H9 (cell line): ENCODE measurements around the gene STX3. TPM values are rescaled to one million over a fixed set of nuclear protein-coding genes. Genes with fewer than 3 reads are reported as not detected.

Experiments used
- DNase-seq: peaks from one replicate; pipeline ENCODE4 v3.0.0-alpha.2; 2017
- H2AFZ ChIP-seq: one replicate; pipeline ENCODE4 v1.6.1; 2013; ENCODE audit warnings: mild to moderate bottlenecking, low read length, control low read depth, moderate library complexity
- H2AK5ac ChIP-seq: 2 replicates; pipeline ENCODE4 v1.6.1; 2013; ENCODE audit warnings: low read length, control low read depth, mixed read lengths; ENCODE audit not compliant: insufficient read length
- H2BK120ac ChIP-seq: one replicate; pipeline ENCODE4 v1.6.1; 2013; ENCODE audit warnings: low read depth, mild to moderate bottlenecking, low read length, control low read depth, inconsistent platforms; ENCODE audit not compliant: poor library complexity, severe bottlenecking
- H2BK12ac ChIP-seq: 2 replicates; pipeline ENCODE4 v1.6.1; 2013; ENCODE audit warnings: low read length, control low read depth, mixed read lengths, low read depth; ENCODE audit not compliant: insufficient read length
- H2BK15ac ChIP-seq: 2 replicates; pipeline ENCODE4 v1.6.1; 2013; ENCODE audit warnings: low read depth, low read length, control low read depth
- H2BK20ac ChIP-seq: one replicate; pipeline ENCODE4 v1.6.1; 2013; ENCODE audit warnings: low read depth, mild to moderate bottlenecking, low read length, control low read depth, inconsistent platforms; ENCODE audit not compliant: poor library complexity, severe bottlenecking
- H2BK5ac ChIP-seq: 2 replicates; pipeline ENCODE4 v1.6.1; 2013; ENCODE audit warnings: low read length, control low read depth, mixed read lengths; ENCODE audit not compliant: insufficient read length
- H3K14ac ChIP-seq: 2 replicates; pipeline ENCODE4 v1.6.1; 2013; ENCODE audit warnings: low read length, control low read depth; ENCODE audit not compliant: insufficient read depth
- H3K18ac ChIP-seq: 2 replicates; pipeline ENCODE4 v1.6.1; 2013; ENCODE audit warnings: low read depth, mild to moderate bottlenecking, mixed read lengths, low read length, control low read depth; ENCODE audit not compliant: insufficient read length
- H3K23ac ChIP-seq: 2 replicates; pipeline ENCODE4 v1.6.1; 2013; ENCODE audit warnings: low read length, control low read depth, mixed read lengths, low read depth; ENCODE audit not compliant: insufficient read length
- H3K23me2 ChIP-seq: 2 replicates; pipeline ENCODE4 v1.6.1; 2013; ENCODE audit warnings: low read depth, mild to moderate bottlenecking, mixed read lengths, low read length, control low read depth; ENCODE audit not compliant: insufficient read length, poor library complexity, severe bottlenecking
- H3K27ac ChIP-seq: 2 replicates; pipeline ENCODE4 v1.5.1; 2013; ENCODE audit warnings: low read length, control low read depth, mixed read lengths, low read depth; ENCODE audit not compliant: insufficient read length
- H3K27me3 ChIP-seq: 2 replicates; pipeline ENCODE4 v1.6.1; 2013; ENCODE audit warnings: low read length, control low read depth, inconsistent platforms; ENCODE audit not compliant: insufficient read depth
- H3K4ac ChIP-seq: 2 replicates; pipeline ENCODE4 v1.6.1; 2013; ENCODE audit warnings: low read depth, mild to moderate bottlenecking, control low read depth, inconsistent platforms, low read length, moderate library complexity
- H3K4me1 ChIP-seq: 2 replicates; pipeline ENCODE4 v1.6.1; 2013; ENCODE audit warnings: low read length, control low read depth, inconsistent platforms; ENCODE audit not compliant: insufficient read depth
- H3K4me2 ChIP-seq: 2 replicates; pipeline ENCODE4 v1.6.1; 2013; ENCODE audit warnings: low read length, control low read depth, mixed read lengths; ENCODE audit not compliant: insufficient read length, insufficient read depth
- H3K56ac ChIP-seq: 2 replicates; pipeline ENCODE4 v1.6.1; 2013; ENCODE audit warnings: low read depth, mild to moderate bottlenecking, mixed read lengths, low read length, control low read depth; ENCODE audit not compliant: insufficient read length
- H3K79me1 ChIP-seq: 2 replicates; pipeline ENCODE4 v1.6.1; 2013; ENCODE audit warnings: low read depth, mild to moderate bottlenecking, moderate library complexity, low read length, control low read depth, inconsistent platforms; ENCODE audit not compliant: insufficient read depth, poor library complexity, severe bottlenecking
- H3K79me2 ChIP-seq: 2 replicates; pipeline ENCODE4 v1.6.1; 2013; ENCODE audit warnings: low read length, control low read depth, inconsistent platforms; ENCODE audit not compliant: insufficient read depth
- H3K9ac ChIP-seq: 2 replicates; pipeline ENCODE4 v1.6.1; 2013; ENCODE audit warnings: low read length, control low read depth, mixed read lengths; ENCODE audit not compliant: insufficient read length; ENCODE audit errors: extremely low read depth
- H3K9me3 ChIP-seq: one replicate; pipeline ENCODE4 v1.6.1; 2013; ENCODE audit warnings: low read depth, low read length, inconsistent platforms; ENCODE audit not compliant: control insufficient read depth
- H3T11ph ChIP-seq: one replicate; pipeline ENCODE4 v1.6.1; 2013; ENCODE audit warnings: mild to moderate bottlenecking, low read length, control low read depth, inconsistent platforms
- H4K20me1 ChIP-seq: one replicate; pipeline ENCODE4 v1.6.1; 2013; ENCODE audit not compliant: control insufficient read depth, insufficient read length, insufficient read depth
- H4K5ac ChIP-seq: 2 replicates; pipeline ENCODE4 v1.6.1; 2013; ENCODE audit warnings: low read depth, mild to moderate bottlenecking, mixed read lengths, low read length, control low read depth; ENCODE audit not compliant: insufficient read length
- H4K8ac ChIP-seq: replicated peaks from 2 replicates; pipeline ENCODE4 v1.6.1; 2013; ENCODE audit warnings: low read length, control low read depth, mixed read lengths, low read depth; ENCODE audit not compliant: insufficient read length
- H4K91ac ChIP-seq: 2 replicates; pipeline ENCODE4 v1.6.1; 2013; ENCODE audit warnings: low read depth, mild to moderate bottlenecking, moderate library complexity, mixed read lengths, low read length, control low read depth; ENCODE audit not compliant: insufficient read length
- H3K27ac Mint-ChIP-seq, 3 experiments: 2 replicates in 2 of 3; 3 replicates in 1 of 3; pipeline ENCODE4 v1.8.0; 2020 to 2021; ENCODE audit warnings: mixed read lengths in 3 of 3, mild to moderate bottlenecking in 1 of 3, moderate library complexity in 1 of 3
- H3K27me3 Mint-ChIP-seq: 2 replicates; pipeline ENCODE4 v1.8.0; 2021; ENCODE audit warnings: low read depth, mild to moderate bottlenecking, moderate library complexity, mixed read lengths
- H3K36me3 Mint-ChIP-seq, 3 experiments: 2 replicates in 2 of 3; 3 replicates in 1 of 3; pipeline ENCODE4 v1.8.0; 2020 to 2021; ENCODE audit warnings: low read depth in 3 of 3, mixed read lengths in 3 of 3; ENCODE audit not compliant: insufficient read depth in 1 of 3
- H3K4me1 Mint-ChIP-seq, 2 experiments: 2 replicates each; pipeline ENCODE4 v1.8.0; 2020; ENCODE audit warnings: mixed read lengths in 2 of 2
- H3K4me3 Mint-ChIP-seq, 2 experiments: 2 replicates in 1 of 2; 3 replicates in 1 of 2; pipeline ENCODE4 v1.8.0; 2020 to 2021; ENCODE audit warnings: mild to moderate bottlenecking in 2 of 2, mixed read lengths in 2 of 2, moderate library complexity in 1 of 2
- H3K9me3 Mint-ChIP-seq, 2 experiments: 2 replicates in 1 of 2; 3 replicates in 1 of 2; pipeline ENCODE4 v1.8.0; 2020; ENCODE audit warnings: mild to moderate bottlenecking in 2 of 2, mixed read lengths in 2 of 2, moderate library complexity in 1 of 2
- WGBS: extraction: QIAGEN DNeasy Blood & Tissue Kit; methylation state at CpG from one replicate; pipeline ENCODE4 v1.1.7; 2013; ENCODE audit warnings: missing lambda C conversion rate, low lambda C conversion rate, mixed read lengths; ENCODE audit not compliant: insufficient read length; ENCODE audit errors: extremely low coverage; 5-methylcytosine and 5-hydroxymethylcytosine counted together
- total RNA-seq: library from RNA; stranded (reverse); gene quantifications from 2 replicates; pipeline ENCODE4 v1.2.1, GENCODE V29; 2021
- TF ChIP-seq, protein P1 (sequence below): fragments of 200-600 bp; sonication (generic); conservative IDR thresholded peaks from 3 replicates; pipeline ENCODE4 v1.8.0; 2021; ENCODE audit warnings: antibody characterized with exemption, mild to moderate bottlenecking

Gene STX3
- total RNA-seq, 1 experiment from 2014 or later: 41.0 TPM

DNA sequence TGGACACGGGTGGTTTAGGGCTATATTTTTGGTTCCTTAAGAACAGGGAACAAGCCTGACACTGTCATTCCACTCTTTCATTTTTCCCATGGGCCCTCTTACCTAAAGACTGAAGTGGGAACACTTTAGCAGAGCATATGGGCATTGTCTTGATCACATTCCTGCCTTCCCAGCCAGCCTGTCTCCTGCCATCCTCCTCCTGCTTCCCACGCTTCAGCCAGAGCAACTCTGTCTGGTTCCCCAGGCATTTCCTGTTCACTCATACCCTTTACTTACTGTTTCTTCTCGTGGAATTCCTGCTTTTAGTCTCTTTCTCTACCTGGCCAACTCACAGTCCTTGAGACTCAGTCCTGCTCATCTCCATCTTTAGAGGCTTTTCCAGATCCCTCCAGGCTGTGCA, 32.6 kb downstream of the STX3 start:
- no CpG with 5 or more reads among the region's 3 CpGs for WGBS
- Histone ChIP-seq H3K56ac (no peak overlapping the region), H2BK20ac (no peak overlapping the region), H3K4ac (no peak overlapping the region), H4K5ac (no peak overlapping the region), H3K4me2 (no peak overlapping the region), H3K14ac (no peak overlapping the region), H3K27me3 (no peaks in the 10 kb centered on the region), H3K27ac (no peak overlapping the region), H4K91ac (no peak overlapping the region), H3K79me1 (no peaks in the 10 kb centered on the region), H3K18ac (no peak overlapping the region), H2BK15ac (no peak overlapping the region), H3K9me3 (no peaks in the 10 kb centered on the region), H2AFZ (no peak overlapping the region), H3K79me2 (no peaks in the 10 kb centered on the region), H3K9ac (no peak overlapping the region), H2BK12ac (no peak overlapping the region), H3K23me2 (no peaks in the 10 kb centered on the region), H4K8ac (no peak overlapping the region), H4K20me1 (no peaks in the 10 kb centered on the region), H2AK5ac (no peak overlapping the region), H2BK120ac (no peak overlapping the region), H3K23ac (no peak overlapping the region), H3K4me1 (no peaks in the 10 kb centered on the region), H3T11ph (no peak overlapping the region), H2BK5ac (no peak overlapping the region)
- H3K27ac Mint-ChIP-seq: peak overlapping the region in 1 of 3 experiments; percentile 54; a peak in 2 of 7 replicates
- no peak for DNase-seq
- no peaks in the 10 kb centered on the region for H3K4me1 Mint-ChIP-seq
- TF ChIP-seq, protein P1, sequence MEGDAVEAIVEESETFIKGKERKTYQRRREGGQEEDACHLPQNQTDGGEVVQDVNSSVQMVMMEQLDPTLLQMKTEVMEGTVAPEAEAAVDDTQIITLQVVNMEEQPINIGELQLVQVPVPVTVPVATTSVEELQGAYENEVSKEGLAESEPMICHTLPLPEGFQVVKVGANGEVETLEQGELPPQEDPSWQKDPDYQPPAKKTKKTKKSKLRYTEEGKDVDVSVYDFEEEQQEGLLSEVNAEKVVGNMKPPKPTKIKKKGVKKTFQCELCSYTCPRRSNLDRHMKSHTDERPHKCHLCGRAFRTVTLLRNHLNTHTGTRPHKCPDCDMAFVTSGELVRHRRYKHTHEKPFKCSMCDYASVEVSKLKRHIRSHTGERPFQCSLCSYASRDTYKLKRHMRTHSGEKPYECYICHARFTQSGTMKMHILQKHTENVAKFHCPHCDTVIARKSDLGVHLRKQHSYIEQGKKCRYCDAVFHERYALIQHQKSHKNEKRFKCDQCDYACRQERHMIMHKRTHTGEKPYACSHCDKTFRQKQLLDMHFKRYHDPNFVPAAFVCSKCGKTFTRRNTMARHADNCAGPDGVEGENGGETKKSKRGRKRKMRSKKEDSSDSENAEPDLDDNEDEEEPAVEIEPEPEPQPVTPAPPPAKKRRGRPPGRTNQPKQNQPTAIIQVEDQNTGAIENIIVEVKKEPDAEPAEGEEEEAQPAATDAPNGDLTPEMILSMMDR: no peak
- no peak overlapping the region for H3K4me3 Mint-ChIP-seq
- H3K36me3 Mint-ChIP-seq: peaks cover 30 to 69% (median 66%) of the 10 kb centered on the region in 3 experiments
- H3K27me3 Mint-ChIP-seq: no peaks in the 10 kb centered on the region
- peaks cover 5 to 9% of the 10 kb centered on the region in 2 experiments; a peak in 4 of 5 replicates for H3K9me3 Mint-ChIP-seq
